Activated T-helper 1 cell treated with anti-CD3 and anti-CD28 coated beads, Interleukin-2, amount 50 U/mL, for 16 hours (primary cell): ENCODE results near the gene LHX1.

Experiments
- DNase-seq, 2 donors: peaks; one replicate each; pipeline ENCODE4 v3.0.0-alpha.2; 2020; ENCODE audit warnings: low read depth in 1 of 2, low spot score in 1 of 2

Gene LHX1

DNA sequence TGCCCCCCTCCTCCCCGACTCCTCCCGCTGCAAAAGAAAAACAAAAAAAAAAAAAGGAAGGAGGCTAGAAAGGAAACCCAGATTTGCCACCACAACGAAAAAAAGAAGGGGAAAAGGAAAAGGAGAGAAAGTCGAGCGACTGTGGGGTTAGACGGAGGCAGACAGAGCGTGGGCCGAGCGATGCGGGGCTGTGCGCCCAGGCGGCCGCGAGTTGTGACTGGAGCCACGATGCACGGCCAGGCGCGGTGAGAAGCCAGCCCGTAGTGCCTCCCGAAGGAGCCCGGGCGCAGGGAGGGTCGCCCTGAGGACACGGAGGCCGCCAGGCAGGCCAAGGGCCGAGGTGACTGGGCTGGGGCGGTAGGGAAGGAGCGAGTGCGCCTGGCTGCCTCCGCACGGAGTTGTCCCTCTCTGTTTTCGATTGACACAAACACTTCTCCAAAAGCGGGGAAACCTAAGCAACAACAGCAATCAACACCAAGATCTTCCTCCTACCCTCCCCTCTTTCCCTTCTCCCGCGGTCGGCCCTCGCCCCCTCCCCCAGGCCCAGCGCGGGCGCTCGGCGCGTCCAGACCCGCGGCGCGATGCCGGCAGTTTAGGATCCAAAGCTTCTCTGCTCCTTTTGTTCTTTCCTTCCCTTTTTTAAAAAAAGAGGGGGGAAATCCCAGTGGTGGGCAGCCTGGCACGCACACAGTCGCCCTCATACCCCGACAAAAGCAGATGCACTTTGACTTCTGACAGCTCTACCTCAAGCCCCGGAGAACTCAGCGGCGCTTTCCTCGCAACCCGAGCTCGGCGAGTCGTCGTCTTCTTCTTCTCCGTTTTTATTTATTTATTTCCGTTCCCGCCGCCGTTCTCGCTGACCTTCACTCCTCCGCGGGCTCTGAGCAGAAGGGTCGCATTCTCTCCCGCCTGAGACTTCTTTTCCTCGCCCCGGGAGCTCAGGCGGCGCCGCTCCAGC is at the start of gene LHX1:
Gene LHX1 (plus strand): TSS at position 475 of the 958 bp plus-strand sequence. CDS start 723 bp downstream, outside the sequence.
- DNase-seq: no peak

DNA sequence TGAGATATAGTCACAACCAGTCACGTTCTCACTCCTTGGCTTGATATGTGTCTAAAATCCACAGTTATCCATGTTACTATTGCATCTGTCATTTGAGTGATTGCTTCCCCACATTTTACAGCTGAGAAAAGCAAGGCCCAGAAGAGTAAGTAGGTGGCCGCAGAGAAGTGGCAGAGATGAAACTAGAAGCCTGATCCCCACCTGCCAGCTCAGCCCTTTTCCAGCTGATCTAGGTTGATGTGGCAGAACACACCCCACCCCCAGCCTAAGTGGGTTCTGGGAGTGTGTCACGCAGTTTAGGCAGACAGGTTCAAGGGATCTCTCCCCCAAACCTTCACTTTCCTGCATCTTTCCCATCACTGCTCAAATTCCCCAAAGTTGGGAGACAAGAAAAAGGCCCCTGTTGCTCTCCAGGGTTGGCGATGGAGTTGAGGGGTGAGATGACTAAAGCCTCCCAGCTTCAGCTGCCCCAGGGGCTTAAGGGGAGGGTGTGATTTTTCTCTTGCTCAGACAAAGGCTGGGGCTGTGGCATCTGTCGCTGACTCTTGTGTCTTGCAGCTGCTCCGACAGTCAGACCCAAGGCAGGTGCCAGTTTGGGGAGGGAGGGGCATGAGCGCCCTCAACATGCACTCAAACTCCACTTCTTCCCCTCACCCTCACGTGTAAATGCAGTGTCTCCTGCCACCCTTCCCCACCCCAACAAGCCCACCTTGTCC is 48.9 kb upstream of the LHX1 start:
- no peak for DNase-seq

DNA sequence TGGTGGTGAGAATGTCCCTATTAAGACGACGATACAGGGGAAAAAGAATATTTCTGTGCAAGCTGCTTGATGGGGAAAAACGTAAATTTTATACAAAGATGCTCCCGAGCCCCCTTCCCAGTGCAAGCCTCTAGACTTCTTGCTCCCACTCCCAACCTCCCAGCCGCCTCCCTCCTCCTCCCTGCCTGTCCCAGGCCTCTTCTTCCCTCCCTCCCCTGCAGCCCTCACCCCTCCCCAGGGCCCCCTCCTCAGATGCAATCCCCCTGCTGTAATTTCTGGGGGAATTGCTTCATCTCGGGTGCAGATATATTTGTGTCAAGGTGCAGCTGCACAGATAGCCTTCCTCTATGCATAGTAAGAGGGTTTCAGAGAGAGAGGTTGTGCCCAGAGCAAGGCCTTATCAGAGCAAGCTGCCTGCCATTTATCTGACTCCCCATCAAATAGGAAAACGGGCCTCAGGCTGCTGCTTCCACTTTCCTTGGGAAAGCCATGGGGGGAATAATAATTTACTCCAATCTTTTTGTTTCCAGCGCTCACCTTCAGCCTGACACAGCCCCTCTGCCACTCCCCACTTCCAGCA is 47.4 kb upstream of the LHX1 start:
- no peak for DNase-seq

DNA sequence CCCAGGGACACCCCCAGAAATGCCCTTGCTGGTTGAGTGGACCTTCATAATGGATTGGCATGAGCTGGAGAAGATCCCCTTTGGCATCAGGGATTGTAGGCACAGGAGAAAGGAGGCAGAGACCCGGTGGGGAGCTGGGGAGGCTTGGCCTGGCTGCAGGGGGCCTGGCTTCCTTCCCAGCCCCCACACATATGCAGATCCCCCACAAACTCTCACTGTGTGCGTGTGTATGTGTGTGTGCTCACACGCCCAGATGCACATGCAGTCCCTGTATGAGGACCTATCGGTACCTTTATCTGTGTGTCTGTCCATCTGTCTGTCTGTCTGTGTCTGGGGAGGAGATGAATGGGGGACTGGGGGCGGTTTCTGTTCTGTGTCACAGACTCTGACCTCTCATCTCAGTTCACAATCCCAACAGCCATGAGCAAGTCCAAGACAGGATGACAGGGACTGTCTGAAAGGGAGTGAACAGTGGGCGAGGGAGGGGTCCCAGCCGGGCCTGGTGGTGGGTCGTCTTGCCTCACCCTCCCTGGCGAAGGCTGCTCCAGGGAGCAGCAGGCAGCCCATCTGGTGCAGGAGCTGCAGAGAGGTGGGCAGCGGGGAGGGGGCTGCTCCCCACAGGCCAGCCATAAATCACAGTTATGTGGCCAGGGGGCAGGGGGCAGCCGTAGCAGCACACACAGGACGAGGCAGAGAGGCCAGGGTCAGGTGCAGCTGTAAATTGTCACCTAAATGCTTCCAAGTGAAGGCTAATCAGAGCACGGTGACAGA is 46.7 kb upstream of the LHX1 start:
- no peak for DNase-seq

DNA sequence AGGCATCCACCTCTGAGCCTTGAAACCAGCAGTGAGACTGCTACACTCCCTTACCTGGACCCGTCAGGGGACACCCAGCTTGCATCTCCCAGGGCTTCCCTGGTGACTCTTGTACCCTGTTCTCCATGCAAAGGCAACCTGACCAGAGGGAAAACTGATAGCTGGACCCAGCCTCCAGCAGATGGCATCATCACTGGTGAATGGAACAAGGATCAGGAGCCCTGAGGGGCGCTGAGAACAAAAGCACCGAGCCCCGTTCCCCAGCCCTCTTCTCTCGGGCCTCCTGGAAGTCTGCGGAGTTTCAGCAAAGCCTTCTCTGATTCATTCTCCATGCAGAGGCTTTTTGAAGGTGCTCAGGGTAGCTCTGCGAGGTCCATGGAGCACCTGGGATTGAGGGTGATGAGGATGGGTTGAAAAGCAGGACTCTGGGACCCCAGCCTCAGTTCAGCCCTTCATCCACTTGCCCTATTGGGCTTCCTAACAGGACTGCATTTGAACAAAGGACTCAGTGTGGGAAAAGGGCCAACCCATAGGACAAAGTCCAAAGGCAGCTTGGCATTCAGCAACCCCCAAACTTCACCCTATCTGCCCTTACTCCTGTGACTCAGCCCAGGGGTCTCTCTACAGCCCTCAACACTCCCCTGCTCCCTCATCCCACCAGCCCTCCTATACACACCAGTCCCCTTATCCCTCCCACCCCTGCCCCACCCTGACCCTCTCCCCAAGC is 45.0 kb upstream of the LHX1 start:
- DNase-seq: no peak

DNA sequence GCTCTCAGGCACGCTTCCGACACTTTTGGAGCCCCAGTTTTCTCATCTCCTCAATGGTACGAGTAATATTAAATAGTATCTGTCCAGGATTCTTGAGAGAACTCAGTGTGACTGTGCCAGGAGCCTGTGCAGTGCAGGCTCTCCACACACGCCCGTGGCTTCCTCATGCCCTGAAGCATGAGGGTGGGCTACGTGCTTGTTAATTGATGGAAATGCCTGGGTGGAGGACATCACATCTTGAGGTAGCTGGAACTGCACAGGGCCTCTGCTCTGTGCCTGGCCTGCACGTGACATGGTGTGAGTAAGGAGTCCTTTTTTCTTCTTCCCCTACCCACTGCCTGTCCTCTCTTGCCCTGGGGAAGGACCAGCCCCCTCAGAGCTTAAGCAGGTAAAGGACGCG is 43.1 kb upstream of the LHX1 start:
- DNase-seq: no peak

DNA sequence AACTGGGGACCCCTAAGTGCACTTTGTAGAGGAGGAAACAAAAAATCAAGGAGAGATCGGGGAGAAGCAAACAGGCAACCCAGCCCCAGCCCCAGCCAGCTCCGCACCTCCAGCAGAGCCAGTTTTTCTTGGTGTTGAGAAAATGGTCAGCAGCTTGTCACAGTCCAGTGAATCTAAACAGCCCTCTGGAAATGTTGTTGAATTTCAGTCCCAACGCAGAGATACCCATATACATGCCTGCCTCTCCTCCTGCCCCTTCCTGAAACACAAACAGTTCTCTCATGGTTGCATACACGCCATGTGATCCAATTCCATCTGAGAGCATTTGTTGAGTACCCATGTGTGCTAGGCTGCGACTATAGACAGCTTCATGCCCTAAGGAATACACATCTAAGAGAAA is 42.4 kb upstream of the LHX1 start:
- DNase-seq: no peak

DNA sequence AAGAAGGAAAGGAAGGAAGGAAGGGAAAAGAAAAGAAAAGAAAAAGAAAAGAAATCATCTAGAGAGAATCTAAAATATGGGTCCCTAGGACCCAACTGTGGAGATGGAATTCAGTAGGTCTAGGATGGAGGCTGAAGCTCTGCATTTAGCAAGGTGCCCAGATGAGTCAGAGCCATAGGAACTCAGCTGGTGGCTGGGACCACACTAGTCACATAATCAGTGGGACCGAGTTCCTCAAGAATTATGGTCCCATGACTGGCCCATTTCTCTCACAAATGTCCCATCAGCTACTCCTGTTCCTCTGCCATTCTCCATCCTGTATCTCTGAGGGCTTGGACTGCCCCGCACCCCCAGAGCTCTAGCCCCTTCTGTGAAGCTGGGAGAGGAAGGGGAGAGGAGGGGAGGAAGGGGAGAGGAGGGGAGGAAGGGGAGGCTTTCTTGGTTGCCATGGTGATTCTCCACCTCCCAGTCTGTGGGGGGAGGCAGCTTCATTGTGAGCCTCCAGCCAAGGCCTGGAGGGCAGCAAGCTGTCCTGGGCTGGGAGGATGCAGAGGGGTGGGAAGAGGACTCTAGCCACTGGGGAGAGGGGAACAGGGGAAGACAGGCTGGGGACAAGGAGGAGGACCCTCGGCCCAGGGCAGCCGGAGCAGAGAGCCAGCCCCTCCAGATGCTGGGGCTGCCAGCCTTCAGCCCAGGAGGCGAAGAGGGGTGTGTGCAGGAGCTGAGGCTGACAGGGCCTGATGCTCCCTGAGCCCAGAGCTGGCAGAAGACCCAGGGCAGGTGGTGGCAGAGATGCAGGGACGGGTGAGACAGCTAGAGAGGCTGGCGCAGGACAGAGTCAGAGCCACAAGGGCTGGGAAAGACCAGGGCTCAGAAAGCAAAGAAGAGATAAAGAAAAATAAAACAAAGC is 37.8 kb upstream of the LHX1 start:
- DNase-seq: no peak

DNA sequence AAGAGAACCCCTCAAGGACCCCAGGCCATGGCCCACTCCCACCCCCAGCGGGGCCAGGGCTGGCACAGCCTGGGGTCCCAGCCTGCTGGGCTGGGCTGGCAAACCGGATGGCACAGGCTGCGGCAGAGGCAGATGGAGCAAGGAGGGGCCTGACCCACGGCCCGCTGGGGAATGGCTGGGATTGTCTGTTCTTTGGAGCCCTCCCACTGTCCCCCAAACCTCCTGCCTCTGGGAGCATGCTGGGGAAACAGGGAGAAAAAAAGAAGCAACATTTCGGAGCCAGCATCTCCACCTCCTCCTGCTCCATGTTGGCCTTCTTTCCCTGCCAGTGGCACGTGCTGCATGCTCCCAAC is 37.1 kb upstream of the LHX1 start:
- no peak for DNase-seq

DNA sequence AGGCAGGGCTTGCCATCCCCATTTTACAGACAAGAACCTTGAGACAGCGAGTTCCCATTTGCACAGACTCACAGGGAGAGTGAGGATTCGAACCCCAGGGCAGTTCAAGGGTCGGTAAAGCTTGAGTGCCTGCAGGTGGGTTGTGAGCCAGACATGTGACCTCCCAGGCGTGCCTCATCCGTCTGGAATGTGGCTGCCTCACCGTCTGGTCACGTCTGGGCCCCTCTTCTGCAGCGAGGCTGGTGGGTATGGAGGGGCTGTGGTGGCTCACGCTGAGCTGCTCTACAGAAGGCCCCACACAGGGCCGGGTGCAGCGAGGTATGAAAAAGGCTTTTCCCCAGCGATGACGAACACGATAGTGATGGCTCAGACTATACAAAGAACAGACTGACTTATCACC is 35.8 kb upstream of the LHX1 start:
- no peak for DNase-seq

DNA sequence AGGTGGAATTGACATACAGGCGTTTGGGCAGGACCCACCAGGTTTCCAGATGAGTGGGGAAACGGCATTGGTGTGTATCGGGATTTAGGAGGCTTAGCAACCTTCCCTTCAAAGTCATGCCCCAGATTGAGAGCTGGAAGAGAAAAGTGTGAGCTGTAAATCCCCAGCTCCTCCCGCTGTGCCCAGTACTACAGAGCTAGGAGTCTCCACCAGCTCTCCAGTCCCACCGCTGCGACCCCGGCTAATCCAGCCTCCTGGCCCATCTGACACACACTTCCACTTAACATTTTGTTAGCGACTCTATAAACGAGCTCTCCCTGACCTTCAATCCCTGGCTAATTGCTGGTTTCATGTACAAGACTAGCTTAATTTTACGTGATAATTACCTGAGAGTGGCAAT is 29.9 kb upstream of the LHX1 start:
- no peak for DNase-seq

DNA sequence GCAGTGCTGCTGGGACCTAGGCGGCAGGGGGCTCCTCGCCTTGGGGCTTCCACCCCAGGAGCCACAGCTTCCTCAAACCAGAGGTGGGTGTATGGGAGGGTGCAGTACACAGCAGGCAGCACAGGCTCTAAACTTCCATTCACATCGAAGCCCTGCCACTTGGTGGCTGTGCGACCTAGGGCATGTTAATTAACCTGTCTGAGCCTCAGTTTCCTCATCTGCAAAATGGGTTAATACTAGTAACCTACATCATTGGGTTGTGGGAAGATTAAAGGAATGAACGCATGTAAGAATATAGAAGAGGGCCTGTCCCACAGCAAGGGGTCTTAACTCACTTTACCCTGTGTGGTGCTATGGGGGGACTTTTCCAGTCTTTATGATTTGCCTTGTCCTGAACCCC is 26.8 kb upstream of the LHX1 start:
- no peak for DNase-seq

DNA sequence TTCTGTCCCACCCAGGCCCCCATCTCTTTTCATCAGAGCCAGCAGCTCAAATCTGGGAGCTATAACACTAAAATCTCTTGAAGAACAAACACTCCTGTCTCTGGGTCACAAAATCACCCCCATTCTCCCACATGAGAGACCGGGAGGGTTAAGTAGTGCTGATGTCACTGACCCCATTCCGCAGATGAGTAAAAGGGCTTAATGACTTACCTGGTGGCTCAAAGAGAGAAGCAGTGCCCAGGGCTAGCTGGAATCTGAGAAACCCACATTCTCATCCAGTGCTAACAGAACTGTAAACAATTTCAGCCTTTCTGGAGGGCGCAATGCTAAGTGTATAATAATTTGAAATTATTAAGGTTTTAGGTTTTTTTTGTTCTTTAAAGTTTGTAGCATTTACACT is 26.3 kb upstream of the LHX1 start:
- no peak for DNase-seq

DNA sequence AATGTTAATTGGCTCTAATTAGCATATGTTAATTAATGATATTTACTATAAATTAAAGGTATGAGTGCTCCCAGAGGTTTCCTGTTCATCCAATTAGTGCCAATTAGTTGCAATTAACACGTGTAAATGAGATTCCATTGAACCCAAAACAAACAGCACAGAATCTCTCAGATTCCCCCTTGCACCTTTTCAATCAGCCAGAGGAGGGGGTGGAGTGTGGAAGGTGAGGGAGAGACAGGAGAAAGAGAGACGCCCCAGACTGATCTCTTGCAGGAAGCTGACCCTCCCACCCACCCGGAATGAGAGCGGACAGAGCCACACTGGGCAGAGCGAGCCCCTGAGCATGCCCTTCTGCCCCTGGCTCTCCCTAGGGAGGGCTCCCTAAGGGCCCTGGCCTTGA is 24.1 kb upstream of the LHX1 start:
- no peak for DNase-seq

DNA sequence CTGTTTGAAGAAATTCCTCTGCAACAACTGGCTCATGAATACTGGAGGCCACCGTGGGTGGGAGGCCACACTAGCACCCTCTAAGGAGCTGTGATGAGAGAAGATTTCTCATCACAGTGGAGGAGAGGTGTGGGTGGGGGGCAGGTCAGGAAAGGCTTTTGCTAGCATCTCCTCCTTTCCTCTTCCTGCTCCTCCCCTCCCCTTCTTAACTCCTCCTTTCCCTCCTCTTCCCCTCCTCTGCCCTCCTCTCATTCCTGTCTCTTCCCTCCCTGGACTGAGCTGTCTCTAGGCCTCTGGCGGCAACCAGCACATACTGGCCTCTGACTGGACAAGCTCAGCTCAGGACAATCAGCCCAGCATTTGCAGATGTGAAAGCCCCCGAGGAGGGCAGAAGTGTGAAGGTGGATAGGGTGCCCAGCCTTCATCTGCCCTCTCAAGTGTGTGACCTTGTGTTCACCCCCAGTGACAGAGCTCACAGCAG is 19.0 kb upstream of the LHX1 start:
- no peak for DNase-seq

DNA sequence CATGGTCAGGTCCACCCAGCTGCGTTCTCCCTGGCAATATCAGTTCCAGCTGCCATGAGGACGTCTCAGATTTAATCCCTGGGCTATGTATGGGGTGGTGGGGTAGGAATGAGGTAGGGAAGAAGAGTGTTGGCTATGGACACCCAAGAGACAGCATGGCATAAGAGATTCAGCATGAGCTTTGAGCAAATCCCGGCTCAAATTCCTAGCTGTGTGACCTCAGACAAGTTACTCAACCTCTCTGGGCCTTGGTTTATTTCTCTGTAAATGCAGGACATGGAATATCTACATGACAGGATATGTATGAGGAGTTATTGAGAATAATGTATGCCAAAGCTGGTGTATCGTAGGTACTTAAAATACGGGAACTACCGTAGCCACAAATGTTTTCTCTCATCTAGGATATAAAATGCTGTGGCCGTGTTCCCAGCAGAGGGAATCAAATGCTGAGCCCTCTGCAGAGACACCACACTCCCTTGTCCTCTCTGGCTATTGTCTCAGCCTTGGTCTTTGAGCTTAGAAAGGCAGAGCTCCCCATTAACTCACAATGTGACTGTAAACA is 17.8 kb upstream of the LHX1 start:
- no peak for DNase-seq

DNA sequence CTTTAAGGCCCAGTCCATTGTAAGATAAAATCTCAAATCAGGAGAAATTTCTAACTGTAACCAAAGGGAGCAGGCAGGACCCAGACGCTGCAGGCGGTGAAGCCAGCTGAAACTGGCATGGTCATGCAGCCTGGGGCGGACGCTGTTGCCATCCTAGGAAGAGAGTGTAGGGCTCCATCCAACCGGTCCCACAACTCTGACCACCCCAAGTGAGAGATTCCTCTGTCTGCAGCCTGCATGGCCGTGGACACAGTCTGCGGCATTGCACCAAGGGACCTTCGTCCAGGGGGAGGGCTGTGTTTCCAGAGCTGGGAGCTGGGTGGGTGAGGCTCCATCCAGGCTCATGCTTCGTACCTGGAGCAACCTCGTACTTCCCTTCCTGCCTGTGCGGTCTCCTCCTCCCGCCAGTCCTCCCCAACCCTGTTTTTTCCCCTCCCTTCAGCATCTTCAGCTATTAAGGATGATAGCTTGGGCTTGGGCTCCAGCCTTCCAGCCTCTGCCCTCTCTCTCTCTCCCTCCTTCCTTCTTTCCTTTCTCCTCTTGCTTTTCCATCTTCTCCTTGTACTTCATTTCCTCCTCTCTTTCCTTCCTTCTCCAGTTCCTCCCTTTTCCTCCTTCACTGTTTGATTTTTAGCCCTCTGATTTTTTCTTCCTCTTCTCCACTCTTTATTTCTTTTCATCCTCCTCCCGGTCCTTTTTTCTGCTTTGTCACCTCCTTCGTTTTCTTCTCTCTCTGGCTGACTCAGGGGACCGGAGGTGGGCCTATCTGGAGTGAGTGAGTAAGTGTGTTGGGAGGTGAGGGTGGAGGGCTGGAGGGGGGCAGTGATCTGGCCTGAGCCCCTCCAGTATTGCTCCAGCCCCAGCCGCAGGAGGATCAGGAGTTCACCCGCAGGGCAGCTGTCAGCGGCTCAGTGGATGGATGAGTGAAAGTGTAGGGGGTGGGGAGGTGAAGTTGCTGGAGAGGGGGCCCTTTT is 17.0 kb upstream of the LHX1 start:
- DNase-seq: no peak
